Activated naive CD8-positive, alpha-beta T cell treated with anti-CD3 and anti-CD28 coated beads for 36 hours (primary cell): ENCODE data around the gene OR6N1. TPM values are rescaled to one million over a fixed set of nuclear protein-coding genes. Genes with fewer than 3 reads are reported as not detected.

Experiments
- DNase-seq: peaks from one replicate; pipeline ENCODE4 v3.0.0; 2021
- H3K27ac Mint-ChIP-seq: one replicate; pipeline ENCODE4 v1.8.0; 2022; ENCODE audit warnings: mild to moderate bottlenecking, moderate library complexity, mixed read lengths
- H3K27me3 Mint-ChIP-seq: one replicate; pipeline ENCODE4 v1.8.0; 2022; ENCODE audit warnings: mild to moderate bottlenecking, mixed read lengths
- H3K36me3 Mint-ChIP-seq: one replicate; pipeline ENCODE4 v1.8.0; 2021; ENCODE audit warnings: mild to moderate bottlenecking, mixed read lengths
- H3K4me1 Mint-ChIP-seq: one replicate; pipeline ENCODE4 v1.8.0; 2021; ENCODE audit warnings: mixed read lengths
- H3K4me3 Mint-ChIP-seq: one replicate; pipeline ENCODE4 v1.8.0; 2022; ENCODE audit warnings: mild to moderate bottlenecking, moderate library complexity, mixed read lengths
- H3K9me3 Mint-ChIP-seq: one replicate; pipeline ENCODE4 v1.8.0; 2022; ENCODE audit warnings: mixed read lengths
- total RNA-seq, 2 experiments: library from RNA; stranded (reverse); gene quantifications; one replicate each; pipeline ENCODE4 v1.2.3, GENCODE V29; 2021

OR6N1 gene
- total RNA-seq, 2 experiments from 2014 or later, result not detected

- Mint-ChIP-seq H3K27me3 (peaks cover 34% of the 10 kb centered on the region), H3K36me3 (no peaks in the 10 kb centered on the region), H3K9me3 (no peaks in the 10 kb centered on the region), H3K4me1 (no peaks in the 10 kb centered on the region), H3K4me3 (no peak overlapping the region), H3K27ac (no peak overlapping the region)
- no peak for DNase-seq
Observed at GRCh38 chr1:158800526-158800925, 28.5 kb upstream of the OR6N1 start.

- Mint-ChIP-seq H3K4me3 (no peak overlapping the region), H3K27ac (no peak overlapping the region), H3K36me3 (no peaks in the 10 kb centered on the region), H3K27me3 (peaks cover 34% of the 10 kb centered on the region), H3K4me1 (no peaks in the 10 kb centered on the region), H3K9me3 (no peaks in the 10 kb centered on the region)
- no peak for DNase-seq
Observed at GRCh38 chr1:158799689-158800088, 27.7 kb upstream of the OR6N1 start.

GRCh38 chr1:158798531-158798930 lies 26.5 kb upstream of the OR6N1 start:
- no peaks in the 10 kb centered on the region for H3K9me3 Mint-ChIP-seq
- H3K27ac Mint-ChIP-seq, result no peak overlapping the region

GRCh38 chr1:158794247-158794646 lies 22.3 kb upstream of the OR6N1 start:
- Mint-ChIP-seq H3K4me1 (no peaks in the 10 kb centered on the region), H3K36me3 (no peaks in the 10 kb centered on the region), H3K9me3 (no peaks in the 10 kb centered on the region), H3K4me3 (no peak overlapping the region), H3K27me3 (peaks cover 18% of the 10 kb centered on the region), H3K27ac (no peak overlapping the region)
- no peak for DNase-seq

More at GRCh38 chr1:158798531-158798930, 26.5 kb upstream of the OR6N1 start:
- Mint-ChIP-seq H3K4me1 (no peaks in the 10 kb centered on the region), H3K4me3 (no peak overlapping the region), H3K36me3 (no peaks in the 10 kb centered on the region), H3K27me3 (peaks cover 30% of the 10 kb centered on the region)
- DNase-seq, result no peak

- no peaks in the 10 kb centered on the region for H3K9me3 Mint-ChIP-seq
- no peaks in the 10 kb centered on the region for H3K4me1 Mint-ChIP-seq
- H3K27me3 Mint-ChIP-seq, result peaks cover 21% of the 10 kb centered on the region
- H3K4me3 Mint-ChIP-seq, result no peak overlapping the region
- H3K36me3 Mint-ChIP-seq, result no peaks in the 10 kb centered on the region
- no peak for DNase-seq
- no peak overlapping the region for H3K27ac Mint-ChIP-seq
Observed at GRCh38 chr1:158793604-158794003, 21.6 kb upstream of the OR6N1 start.

DNA sequence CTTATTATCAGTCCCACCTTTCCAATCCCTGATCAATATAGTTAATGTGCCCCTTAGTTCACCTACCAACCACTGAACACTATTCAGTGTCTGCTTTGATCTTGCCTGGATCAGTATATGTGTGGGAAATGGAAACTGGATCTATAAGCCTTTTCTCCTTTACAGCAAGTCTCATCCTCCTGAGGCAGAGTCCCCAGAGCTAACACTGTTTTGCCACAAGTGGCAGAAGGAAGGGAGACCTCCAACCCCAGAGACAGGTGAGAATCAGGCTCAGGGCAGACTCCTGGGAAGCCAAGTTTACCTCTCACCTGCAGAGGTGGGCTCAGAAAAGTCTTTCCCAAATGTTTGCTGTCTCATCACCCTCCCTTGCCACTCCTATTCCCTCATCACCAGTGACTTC lies 9.1 kb upstream of the OR6N1 start, which contains the start of gene OR6N2:
Gene OR6N2, minus strand, starts transcription at position 101 of the 400 bp plus-strand sequence. CDS start 3,569 bp downstream, outside the sequence.
- Mint-ChIP-seq H3K9me3 (no peaks in the 10 kb centered on the region), H3K4me1 (no peaks in the 10 kb centered on the region), H3K4me3 (no peak within 1 kb of the TSS), H3K27ac (no peak within 1 kb of the TSS), H3K27me3 (peaks cover 12% of the 10 kb centered on the region), H3K36me3 (no peaks in the 10 kb centered on the region)
- DNase-seq, result no peak

GRCh38 chr1:158754420-158754819 lies 17.6 kb downstream of the OR6N1 start, which contains the start of gene OR6K6:
OR6K6 (plus strand) TSS chr1:158754720; CDS start chr1:158754888, 168 bp downstream.
- no peak within 1 kb of the TSS for H3K4me3 Mint-ChIP-seq
- H3K36me3 Mint-ChIP-seq, result no peaks in the 10 kb centered on the region
- no peak within 1 kb of the TSS for H3K27ac Mint-ChIP-seq
- H3K27me3 Mint-ChIP-seq, result peaks cover 23% of the 10 kb centered on the region
- no peaks in the 10 kb centered on the region for H3K4me1 Mint-ChIP-seq
- DNase-seq, result no peak
- H3K9me3 Mint-ChIP-seq, result no peaks in the 10 kb centered on the region

DNA sequence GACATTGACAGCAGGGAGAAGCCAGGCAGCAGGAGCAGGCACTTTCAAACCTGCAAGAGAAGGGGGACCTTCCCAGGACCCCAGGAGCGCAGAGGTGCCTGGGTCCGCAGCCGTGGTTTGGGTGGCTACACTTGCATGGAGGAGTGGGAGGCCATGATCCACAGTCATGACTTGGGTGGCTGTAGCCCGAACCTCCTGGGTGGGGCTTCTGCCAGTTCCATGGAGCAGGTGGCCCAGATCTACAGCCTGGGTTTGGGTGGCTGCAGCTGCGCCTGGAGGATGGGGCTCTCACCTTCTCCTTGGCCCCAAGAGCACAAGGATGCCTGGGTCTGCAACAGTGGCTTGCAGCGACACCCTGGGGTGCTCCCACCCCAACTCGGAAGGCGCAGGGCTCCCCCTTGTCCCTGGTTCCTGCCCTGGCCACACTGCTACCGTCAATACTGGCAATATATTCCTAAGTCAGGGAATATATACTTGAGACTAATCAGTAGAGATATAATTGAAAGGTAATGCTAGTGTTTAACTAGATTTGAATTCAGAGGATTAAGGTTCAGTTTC lies 19.8 kb downstream of the OR6N1 start:
- Mint-ChIP-seq H3K4me1 (no peaks in the 10 kb centered on the region), H3K36me3 (no peaks in the 10 kb centered on the region), H3K27me3 (peaks cover 17% of the 10 kb centered on the region), H3K27ac (no peak overlapping the region), H3K4me3 (no peak overlapping the region), H3K9me3 (no peaks in the 10 kb centered on the region)
- DNase-seq, result no peak

GRCh38 chr1:158735848-158736247 lies 36.1 kb downstream of the OR6N1 start:
- H3K27me3 Mint-ChIP-seq, result peaks cover 4% of the 10 kb centered on the region
- no peaks in the 10 kb centered on the region for H3K9me3 Mint-ChIP-seq
- H3K36me3 Mint-ChIP-seq, result no peaks in the 10 kb centered on the region
- H3K4me1 Mint-ChIP-seq, result no peaks in the 10 kb centered on the region
- no peak overlapping the region for H3K27ac Mint-ChIP-seq
- H3K4me3 Mint-ChIP-seq, result no peak overlapping the region
- DNase-seq, result no peak

DNA sequence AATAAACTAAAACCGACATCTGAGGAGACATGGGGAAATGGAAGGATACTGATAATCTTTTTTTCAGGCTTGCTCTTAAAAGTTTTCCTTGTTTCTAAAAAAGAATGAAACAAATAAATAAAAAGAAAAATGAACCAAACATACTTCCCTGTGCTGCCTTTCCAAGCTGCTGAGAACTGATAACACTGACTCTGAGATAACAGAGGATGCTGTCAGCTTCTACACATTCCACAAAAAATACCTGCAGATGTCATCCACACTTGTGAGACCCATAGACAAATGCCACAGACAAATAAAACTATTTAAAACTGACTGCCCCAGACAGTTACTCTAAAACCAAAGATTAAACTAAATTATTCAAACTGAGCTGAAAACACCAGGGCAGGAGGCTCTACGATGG lies 39.5 kb downstream of the OR6N1 start:
- no peak overlapping the region for H3K27ac Mint-ChIP-seq
- H3K4me1 Mint-ChIP-seq, result no peaks in the 10 kb centered on the region
- peaks cover 4% of the 10 kb centered on the region for H3K27me3 Mint-ChIP-seq
- no peak for DNase-seq
- H3K4me3 Mint-ChIP-seq, result no peak overlapping the region
- no peaks in the 10 kb centered on the region for H3K36me3 Mint-ChIP-seq
- no peaks in the 10 kb centered on the region for H3K9me3 Mint-ChIP-seq

- Mint-ChIP-seq H3K27ac (no peak overlapping the region), H3K4me1 (no peaks in the 10 kb centered on the region), H3K36me3 (no peaks in the 10 kb centered on the region), H3K27me3 (peaks cover 8% of the 10 kb centered on the region), H3K4me3 (no peak overlapping the region), H3K9me3 (no peaks in the 10 kb centered on the region)
- no peak for DNase-seq
Observed at GRCh38 chr1:158731707-158732106, 40.3 kb downstream of the OR6N1 start.

DNA sequence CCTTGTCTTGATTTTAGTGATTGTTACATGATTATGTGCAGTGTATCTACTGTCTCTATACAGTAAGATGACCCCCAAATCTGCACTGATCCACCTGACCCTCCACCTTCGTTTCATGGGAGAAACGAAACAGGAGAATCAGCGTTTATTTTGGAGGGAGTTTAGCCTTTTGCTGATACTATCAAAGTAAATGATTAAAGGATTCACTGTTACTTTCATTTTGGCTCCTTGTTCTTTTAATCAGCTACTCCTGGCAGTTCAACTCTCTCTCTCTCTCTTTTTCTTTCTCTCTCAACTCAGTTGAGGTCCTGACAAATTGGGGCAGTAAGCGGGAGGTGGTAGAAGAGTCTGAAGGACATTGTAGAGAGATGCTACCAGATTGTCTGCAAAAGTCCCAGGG lies 41.5 kb downstream of the OR6N1 start:
- no peak overlapping the region for H3K4me3 Mint-ChIP-seq
- H3K36me3 Mint-ChIP-seq, result no peaks in the 10 kb centered on the region
- no peak for DNase-seq
- H3K9me3 Mint-ChIP-seq, result no peaks in the 10 kb centered on the region
- H3K27ac Mint-ChIP-seq, result no peak overlapping the region
- peaks cover 15% of the 10 kb centered on the region for H3K27me3 Mint-ChIP-seq
- no peaks in the 10 kb centered on the region for H3K4me1 Mint-ChIP-seq

GRCh38 chr1:158728510-158729225 lies 43.3 kb downstream of the OR6N1 start:
- Mint-ChIP-seq H3K4me1 (no peaks in the 10 kb centered on the region), H3K9me3 (no peaks in the 10 kb centered on the region), H3K4me3 (no peak overlapping the region), H3K36me3 (no peaks in the 10 kb centered on the region), H3K27me3 (peaks cover 22% of the 10 kb centered on the region), H3K27ac (no peak overlapping the region)
- DNase-seq, result no peak

DNA sequence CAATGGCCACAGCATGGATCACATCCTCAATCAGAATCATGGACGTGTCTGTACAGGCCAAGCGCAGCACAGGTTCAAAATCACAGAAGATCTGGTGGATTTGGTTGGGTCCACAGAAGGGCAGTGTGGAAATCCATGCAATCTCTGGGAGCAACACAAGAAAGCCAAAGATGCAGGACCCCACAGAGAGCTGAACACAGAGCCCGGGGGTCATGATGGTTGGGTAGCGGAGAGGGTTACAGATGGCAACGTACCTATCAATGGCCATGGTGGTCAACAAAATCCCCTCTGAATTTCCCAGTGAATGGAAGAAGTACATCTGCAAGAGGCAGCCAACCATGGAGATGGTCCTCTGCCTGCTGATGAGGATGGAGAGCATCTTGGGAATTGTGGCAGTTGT lies 47.6 kb downstream of the OR6N1 start:
- Mint-ChIP-seq H3K27me3 (peaks cover 35% of the 10 kb centered on the region), H3K4me1 (no peaks in the 10 kb centered on the region), H3K4me3 (no peak overlapping the region), H3K27ac (no peak overlapping the region), H3K9me3 (no peaks in the 10 kb centered on the region), H3K36me3 (no peaks in the 10 kb centered on the region)
- no peak for DNase-seq

GRCh38 chr1:158720620-158721019 lies 51.4 kb downstream of the OR6N1 start, which contains the start of gene OR6K3:
OR6K3 (minus strand) TSS chr1:158720720; CDS start chr1:158718115, 2,605 bp downstream.
- no peaks in the 10 kb centered on the region for H3K9me3 Mint-ChIP-seq
- H3K4me3 Mint-ChIP-seq, result no peak within 1 kb of the TSS
- no peak for DNase-seq
- no peaks in the 10 kb centered on the region for H3K36me3 Mint-ChIP-seq
- H3K27me3 Mint-ChIP-seq, result peaks cover 35% of the 10 kb centered on the region
- H3K4me1 Mint-ChIP-seq, result peaks cover 3% of the 10 kb centered on the region
- H3K27ac Mint-ChIP-seq, result no peak within 1 kb of the TSS

- Mint-ChIP-seq H3K36me3 (no peaks in the 10 kb centered on the region), H3K9me3 (no peaks in the 10 kb centered on the region), H3K4me1 (peaks cover 3% of the 10 kb centered on the region), H3K27me3 (peaks cover 36% of the 10 kb centered on the region), H3K4me3 (no peak overlapping the region), H3K27ac (no peak overlapping the region)
- DNase-seq, result no peak
Observed at GRCh38 chr1:158719664-158720063, 52.3 kb downstream of the OR6N1 start.
